ENCODE results near the gene SH3BGR. TPM values are rescaled to one million over a fixed set of nuclear protein-coding genes. Genes with fewer than 3 reads are reported as not detected.
A peak's percentile ranks its signal among the peaks of the same experiment; 100 is the strongest.

Gene SH3BGR
- total and polyA plus RNA-seq, 2 of the 8 experiments (the other 6 are each of a cell fraction or from before 2014, with no cell fraction given): 2.1 to 5.9 TPM

GRCh38 chr21:39451332-39452206 is at the start of gene SH3BGR (continued):
- no peak for TF ChIP-seq CHD7 (IDR thresholded peaks at IDR 0.05; ENCODE audit: insufficient replicate concordance, low read length)
- no peak for TF ChIP-seq PHF8 (conservative IDR thresholded peaks at IDR 0.05; ENCODE audit: low read depth, low read length)
- no peak for TF ChIP-seq YY1 (IDR thresholded peaks at IDR 0.05; ENCODE audit: low read depth, low read length)
- 0 out of 2 replicates have a peak, but pooled peaks have one; percentile 11 for TF ChIP-seq RFX5 (IDR thresholded peaks at IDR 0.05; ENCODE audit: borderline replicate concordance, low read depth, low read length)
- TF ChIP-seq BRCA1 (IDR thresholded peaks at IDR 0.05; ENCODE audit: low read depth, low read length): no peak
- no peak for TF ChIP-seq HDAC2 (IDR thresholded peaks at IDR 0.05; ENCODE audit: borderline replicate concordance in 1 of 2, low read depth in 2 of 2, low read length in 2 of 2)
- no peak for TF ChIP-seq USF2 (IDR thresholded peaks at IDR 0.05; ENCODE audit: low read length)
- no peak for TF ChIP-seq GTF2F1 (IDR thresholded peaks at IDR 0.05; ENCODE audit: borderline replicate concordance, low read depth, low read length)
